ENCODE measurements around the gene KIF13A.
"Not testable (repeated sequence)": the region's sequence is repeated elsewhere in the genome, so short reads cannot be mapped to it uniquely, and the experiment has no call there.

KIF13A gene

GRCh38 chr6:17863901-17864754 is 123.3 kb downstream of the KIF13A start:
- peak overlapping the region; percentile 67 for H3K9ac ChIP-seq (ENCODE audit: low read depth, low read length)
- H3K9me3 ChIP-seq (replicated peaks; ENCODE audit: low read length) = no peaks in the 10 kb centered on the region
- peaks cover 62% of the 10 kb centered on the region for H3K4me1 ChIP-seq (ENCODE audit: control insufficient read depth, insufficient read depth, low read length)
- peak overlapping the region; percentile 63 for H3K4me2 ChIP-seq (ENCODE audit: low read length)
- no peaks in the 10 kb centered on the region for H3K36me3 ChIP-seq (ENCODE audit: insufficient read depth, low read length)
- H3K27me3 ChIP-seq (ENCODE audit: control insufficient read depth, insufficient read depth, low read length) = no peaks in the 10 kb centered on the region
- peak overlapping the region; percentile 23 for H3K4me3 ChIP-seq (ENCODE audit: low read length)

GRCh38 chr6:17861361-17861760 is 126.1 kb downstream of the KIF13A start:
- H3K36me3 ChIP-seq (ENCODE audit: insufficient read depth, low read length) = no peaks in the 10 kb centered on the region
- H3K9ac ChIP-seq (ENCODE audit: low read depth, low read length) = no peak overlapping the region
- no peaks in the 10 kb centered on the region for H3K27me3 ChIP-seq (ENCODE audit: control insufficient read depth, insufficient read depth, low read length)
- H3K4me2 ChIP-seq (ENCODE audit: low read length) = no peak overlapping the region
- H3K4me1 ChIP-seq (ENCODE audit: control insufficient read depth, insufficient read depth, low read length) = peaks cover 36% of the 10 kb centered on the region
- no peak overlapping the region for H3K4me3 ChIP-seq (ENCODE audit: low read length)
- no peaks in the 10 kb centered on the region for H3K9me3 ChIP-seq (replicated peaks; ENCODE audit: low read length)

GRCh38 chr6:17859846-17860245 is 127.6 kb downstream of the KIF13A start:
- Histone ChIP-seq H3K9me3 (replicated peaks; ENCODE audit: low read length) (no peaks in the 10 kb centered on the region), H3K4me2 (ENCODE audit: low read length) (no peak overlapping the region), H3K9ac (ENCODE audit: low read depth, low read length) (no peak overlapping the region), H3K4me3 (ENCODE audit: low read length) (no peak overlapping the region), H3K27me3 (ENCODE audit: control insufficient read depth, insufficient read depth, low read length) (no peaks in the 10 kb centered on the region), H3K36me3 (ENCODE audit: insufficient read depth, low read length) (peaks cover 10% of the 10 kb centered on the region), H3K4me1 (ENCODE audit: control insufficient read depth, insufficient read depth, low read length) (peaks cover 22% of the 10 kb centered on the region)

GRCh38 chr6:17858584-17858983 is 128.9 kb downstream of the KIF13A start:
- H3K4me1 ChIP-seq (ENCODE audit: control insufficient read depth, insufficient read depth, low read length) = peaks cover 9% of the 10 kb centered on the region
- H3K27me3 ChIP-seq (ENCODE audit: control insufficient read depth, insufficient read depth, low read length) = no peaks in the 10 kb centered on the region
- no peak overlapping the region for H3K4me2 ChIP-seq (ENCODE audit: low read length)
- no peaks in the 10 kb centered on the region for H3K9me3 ChIP-seq (replicated peaks; ENCODE audit: low read length)
- no peak overlapping the region for H3K9ac ChIP-seq (ENCODE audit: low read depth, low read length)
- H3K36me3 ChIP-seq (ENCODE audit: insufficient read depth, low read length) = peaks cover 10% of the 10 kb centered on the region
- no peak overlapping the region for H3K4me3 ChIP-seq (ENCODE audit: low read length)

GRCh38 chr6:17857188-17857587 is 130.2 kb downstream of the KIF13A start:
- not testable (repeated sequence) for H3K4me2 ChIP-seq (ENCODE audit: low read length); H3K9ac ChIP-seq (ENCODE audit: low read depth, low read length); H3K9me3 ChIP-seq (replicated peaks; ENCODE audit: low read length); H3K4me3 ChIP-seq (ENCODE audit: low read length); H3K27me3 ChIP-seq (ENCODE audit: control insufficient read depth, insufficient read depth, low read length); H3K4me1 ChIP-seq (ENCODE audit: control insufficient read depth, insufficient read depth, low read length)
- peaks cover 10% of the 10 kb centered on the region for H3K36me3 ChIP-seq (ENCODE audit: insufficient read depth, low read length)

- no peaks in the 10 kb centered on the region for H3K27me3 ChIP-seq (ENCODE audit: control insufficient read depth, insufficient read depth, low read length)
- peaks cover 5% of the 10 kb centered on the region for H3K4me1 ChIP-seq (ENCODE audit: control insufficient read depth, insufficient read depth, low read length)
- no peak overlapping the region for H3K4me2 ChIP-seq (ENCODE audit: low read length)
- no peak overlapping the region for H3K4me3 ChIP-seq (ENCODE audit: low read length)
- peaks cover 10% of the 10 kb centered on the region for H3K36me3 ChIP-seq (ENCODE audit: insufficient read depth, low read length)
- H3K9ac ChIP-seq (ENCODE audit: low read depth, low read length) = no peak overlapping the region
- no peaks in the 10 kb centered on the region for H3K9me3 ChIP-seq (replicated peaks; ENCODE audit: low read length)
Observed at GRCh38 chr6:17856306-17856705, 131.1 kb downstream of the KIF13A start.

- H3K4me1 ChIP-seq (ENCODE audit: control insufficient read depth, insufficient read depth, low read length) = peaks cover 5% of the 10 kb centered on the region
- H3K9ac ChIP-seq (ENCODE audit: low read depth, low read length) = no peak overlapping the region
- no peak overlapping the region for H3K4me2 ChIP-seq (ENCODE audit: low read length)
- peaks cover 16% of the 10 kb centered on the region for H3K36me3 ChIP-seq (ENCODE audit: insufficient read depth, low read length)
- H3K9me3 ChIP-seq (replicated peaks; ENCODE audit: low read length) = no peaks in the 10 kb centered on the region
- no peak overlapping the region for H3K4me3 ChIP-seq (ENCODE audit: low read length)
- H3K27me3 ChIP-seq (ENCODE audit: control insufficient read depth, insufficient read depth, low read length) = no peaks in the 10 kb centered on the region
Observed at GRCh38 chr6:17855381-17855780, 132.1 kb downstream of the KIF13A start.

GRCh38 chr6:17853533-17853932 is 133.9 kb downstream of the KIF13A start:
- Histone ChIP-seq H3K9ac (ENCODE audit: low read depth, low read length) (no peak overlapping the region), H3K36me3 (ENCODE audit: insufficient read depth, low read length) (peaks cover 34% of the 10 kb centered on the region), H3K4me2 (ENCODE audit: low read length) (no peak overlapping the region), H3K4me3 (ENCODE audit: low read length) (no peak overlapping the region), H3K27me3 (ENCODE audit: control insufficient read depth, insufficient read depth, low read length) (no peaks in the 10 kb centered on the region), H3K9me3 (replicated peaks; ENCODE audit: low read length) (no peaks in the 10 kb centered on the region), H3K4me1 (ENCODE audit: control insufficient read depth, insufficient read depth, low read length) (peaks cover 5% of the 10 kb centered on the region)

GRCh38 chr6:17851720-17852161 is 135.7 kb downstream of the KIF13A start:
- H3K4me2 ChIP-seq (ENCODE audit: low read length) = no peak overlapping the region
- no peaks in the 10 kb centered on the region for H3K9me3 ChIP-seq (replicated peaks; ENCODE audit: low read length)
- H3K4me3 ChIP-seq (ENCODE audit: low read length) = no peak overlapping the region
- peaks cover 5% of the 10 kb centered on the region for H3K4me1 ChIP-seq (ENCODE audit: control insufficient read depth, insufficient read depth, low read length)
- H3K36me3 ChIP-seq (ENCODE audit: insufficient read depth, low read length) = peaks cover 42% of the 10 kb centered on the region
- no peaks in the 10 kb centered on the region for H3K27me3 ChIP-seq (ENCODE audit: control insufficient read depth, insufficient read depth, low read length)
- H3K9ac ChIP-seq (ENCODE audit: low read depth, low read length) = no peak overlapping the region

- Histone ChIP-seq H3K36me3 (ENCODE audit: insufficient read depth, low read length) (peaks cover 42% of the 10 kb centered on the region), H3K4me1 (ENCODE audit: control insufficient read depth, insufficient read depth, low read length) (peaks cover 5% of the 10 kb centered on the region), H3K4me3 (ENCODE audit: low read length) (no peak overlapping the region), H3K27me3 (ENCODE audit: control insufficient read depth, insufficient read depth, low read length) (no peaks in the 10 kb centered on the region), H3K9me3 (replicated peaks; ENCODE audit: low read length) (no peaks in the 10 kb centered on the region), H3K4me2 (ENCODE audit: low read length) (no peak overlapping the region), H3K9ac (ENCODE audit: low read depth, low read length) (no peak overlapping the region)
Observed at GRCh38 chr6:17851001-17851719, 136.3 kb downstream of the KIF13A start.

- no peak overlapping the region for H3K9ac ChIP-seq (ENCODE audit: low read depth, low read length)
- H3K27me3 ChIP-seq (ENCODE audit: control insufficient read depth, insufficient read depth, low read length) = no peaks in the 10 kb centered on the region
- peaks cover 5% of the 10 kb centered on the region for H3K4me1 ChIP-seq (ENCODE audit: control insufficient read depth, insufficient read depth, low read length)
- peaks cover 40% of the 10 kb centered on the region for H3K36me3 ChIP-seq (ENCODE audit: insufficient read depth, low read length)
- H3K9me3 ChIP-seq (replicated peaks; ENCODE audit: low read length) = no peaks in the 10 kb centered on the region
- H3K4me2 ChIP-seq (ENCODE audit: low read length) = no peak overlapping the region
- no peak overlapping the region for H3K4me3 ChIP-seq (ENCODE audit: low read length)
Observed at GRCh38 chr6:17850281-17850680, 137.2 kb downstream of the KIF13A start.
